Measurements from ENCODE around the gene HIP1.
A peak's percentile ranks its signal among the peaks of the same experiment; 100 is the strongest.
"Not testable (repeated sequence)": the region's sequence is repeated elsewhere in the genome, so short reads cannot be mapped to it uniquely, and the experiment has no call there.

The HIP1 gene

GRCh38 chr7:75609416-75609815, 129.3 kb downstream of the HIP1 start:
- DNase-seq (ENCODE audit: low spot score): not testable (repeated sequence)

GRCh38 chr7:75608451-75609122, 130.2 kb downstream of the HIP1 start:
- peak; percentile 14 for DNase-seq (ENCODE audit: low spot score)

- no peak for DNase-seq (ENCODE audit: low spot score)
Observed at GRCh38 chr7:75604408-75604807, 134.3 kb downstream of the HIP1 start.

- not testable (repeated sequence) for DNase-seq (ENCODE audit: low spot score)
Observed at GRCh38 chr7:75602831-75603230, 135.9 kb downstream of the HIP1 start.

- DNase-seq (ENCODE audit: low spot score): no peak
Observed at GRCh38 chr7:75601539-75601938, 137.2 kb downstream of the HIP1 start.

- DNase-seq (ENCODE audit: low spot score): not testable (repeated sequence)
Observed at GRCh38 chr7:75600748-75601147, 138.0 kb downstream of the HIP1 start.

GRCh38 chr7:75599244-75599781, 139.4 kb downstream of the HIP1 start:
- DNase-seq (ENCODE audit: low spot score): peak; percentile 15

GRCh38 chr7:75596727-75597614, 141.8 kb downstream of the HIP1 start:
- no peak for DNase-seq (ENCODE audit: low spot score)

- DNase-seq (ENCODE audit: low spot score): no peak
Observed at GRCh38 chr7:75595766-75596165, 143.0 kb downstream of the HIP1 start.

GRCh38 chr7:75593500-75594184, 145.1 kb downstream of the HIP1 start:
- not testable (repeated sequence) for DNase-seq (ENCODE audit: low spot score)

- DNase-seq (ENCODE audit: low spot score): no peak
Observed at GRCh38 chr7:75591467-75592255, 147.1 kb downstream of the HIP1 start.

- no peak for DNase-seq (ENCODE audit: low spot score)
Observed at GRCh38 chr7:75590373-75591005, 148.3 kb downstream of the HIP1 start.

- no peak for DNase-seq (ENCODE audit: low spot score)
Observed at GRCh38 chr7:75584354-75584753, 154.4 kb downstream of the HIP1 start.

GRCh38 chr7:75583255-75583654, 155.5 kb downstream of the HIP1 start:
- no peak for DNase-seq (ENCODE audit: low spot score)

- no peak for DNase-seq (ENCODE audit: low spot score)
Observed at GRCh38 chr7:75579899-75580298, 158.8 kb downstream of the HIP1 start.

- no peak for DNase-seq (ENCODE audit: low spot score)
Observed at GRCh38 chr7:75578081-75578480, 160.7 kb downstream of the HIP1 start.

GRCh38 chr7:75575488-75576121, 163.1 kb downstream of the HIP1 start:
- DNase-seq (ENCODE audit: low spot score): peak; percentile 35

GRCh38 chr7:75573477-75574019, 165.2 kb downstream of the HIP1 start:
- no peak for DNase-seq (ENCODE audit: low spot score)

- DNase-seq (ENCODE audit: low spot score): no peak
Observed at GRCh38 chr7:75572814-75573213, 165.9 kb downstream of the HIP1 start.

- DNase-seq (ENCODE audit: low spot score): no peak
Observed at GRCh38 chr7:75572396-75572795, 166.3 kb downstream of the HIP1 start.

Data from cerebellar cortex (tissue), 1 donor.